PC-3 (cell line): ENCODE measurements around the gene PNN.

Source experiments
- CTCF ChIP-seq: fragments of 300-600 bp; sonication (generic); conservative IDR thresholded peaks from 2 replicates; pipeline ENCODE4 v1.5.1; 2017; ENCODE audit warnings: antibody characterized with exemption, low read depth, mild to moderate bottlenecking, low read length
- EZH2 ChIP-seq: fragments of 300-600 bp; sonication (generic); IDR thresholded peaks from one replicate; pipeline ENCODE4 v1.6.1; 2017; ENCODE audit warnings: antibody characterized with exemption, mild to moderate bottlenecking, low read length; ENCODE audit not compliant: unreplicated experiment
- EZH2phosphoT487 ChIP-seq: fragments of 300-600 bp; sonication (generic); IDR thresholded peaks from 2 replicates; pipeline ENCODE4 v1.6.1; 2018; ENCODE audit warnings: mild to moderate bottlenecking, antibody characterized with exemption, low read length, borderline replicate concordance

- TF ChIP-seq CTCF (no peak), EZH2 (no peak), EZH2phosphoT487 (no peak)
Measured at GRCh38 chr14:39217214-39217879, 42.3 kb downstream of the PNN start.
